HepG2 (cell line): ENCODE results near the gene WSCD2. TPM values are rescaled to one million over a fixed set of nuclear protein-coding genes. Genes with fewer than 3 reads are reported as not detected.

Experiments
- ATAC-seq: fragments of 200-7000 bp; cut with Tn5 transposase; 3 replicates; pipeline ENCODE4 v1.9.1; 2020; ENCODE audit warnings: mild to moderate bottlenecking, moderate library complexity
- BruUV-seq: library from RNA; stranded (reverse); fragments of 400-500 nt; replicated peaks from 2 replicates; lab custom pipeline; 2021; lab: Mats Ljungman, UMichigan
- CTCF ChIA-PET: fragments of 300-600 bp; formaldehyde crosslinking; extraction: SDS; loops from one replicate; lab custom pipeline; 2021; ENCODE audit warnings: low total read pairs, inconsistent platforms, low intra/inter-chr PET ratio; lab: Yijun Ruan, JAX
- POLR2A ChIA-PET: fragments of 350-600 bp; sonication (Branson Sonifier 250); formaldehyde crosslinking; loops from one replicate; lab custom pipeline; 2020; ENCODE audit warnings: antibody characterized with exemption, inconsistent platforms; lab: Yijun Ruan, JAX
- DNase-seq: peaks from one replicate; pipeline ENCODE4 v3.0.0-alpha.2; 2015; ENCODE audit warnings: low spot score
- FAIRE-seq: peaks from 3 replicates; lab custom pipeline; 2011; peaks lifted over from hg19 to GRCh38; lab: Jason Lieb, UNC
- H2AFZ ChIP-seq: one replicate; pipeline ENCODE4 v1.6.1; 2011; ENCODE audit warnings: low read length, inconsistent platforms
- H3K27ac ChIP-seq: fragments of 300-600 bp; 3 replicates; pipeline ENCODE4 v1.8.0; 2011; ENCODE audit warnings: mixed run types, mild to moderate bottlenecking, mixed read lengths, low read length, inconsistent platforms; ENCODE audit not compliant: insufficient read depth; ENCODE audit errors: extremely low read length
- H3K27me3 ChIP-seq, 2 experiments: fragments of 200-600 bp in 1 of 2; 2 replicates in 1 of 2; 3 replicates in 1 of 2; pipeline versions ENCODE4 v1.6.0 to v1.8.0; 2011; ENCODE audit warnings: low read length in 2 of 2, mild to moderate bottlenecking in 2 of 2, moderate library complexity in 2 of 2, inconsistent platforms in 1 of 2; ENCODE audit not compliant: insufficient read depth in 2 of 2, control insufficient read depth in 1 of 2
- H3K36me3 ChIP-seq, 2 experiments: fragments of 200-600 bp in 1 of 2; replicated peaks in 1 of 2; 2 replicates in 1 of 2; 3 replicates in 1 of 2; pipeline versions ENCODE4 v1.5.1 to v1.8.0; 2011; ENCODE audit warnings: low read length in 2 of 2, inconsistent platforms in 1 of 2; ENCODE audit not compliant: insufficient read depth in 2 of 2, control insufficient read depth in 1 of 2
- H3K4me1 ChIP-seq: 2 replicates; pipeline ENCODE4 v1.5.1; 2012; ENCODE audit warnings: low read length, inconsistent platforms; ENCODE audit not compliant: insufficient read depth
- H3K4me2 ChIP-seq: 2 replicates; pipeline ENCODE4 v1.6.0; 2011; ENCODE audit warnings: low read depth, low read length, inconsistent platforms
- H3K4me3 ChIP-seq, 3 experiments: fragments of 200-600 bp in 1 of 3; sonication (generic), shearing (Covaris generic) in 1 of 3; replicated peaks in 1 of 3; 2 replicates each; pipeline ENCODE4 v1.5.1; 2011 to 2016; ENCODE audit warnings: low read length in 3 of 3, inconsistent platforms in 2 of 3, low read depth in 2 of 3, mild to moderate bottlenecking in 2 of 3, control low read depth in 1 of 3, mixed read lengths in 1 of 3; ENCODE audit not compliant: insufficient read depth in 1 of 3
- H3K79me2 ChIP-seq: one replicate; pipeline ENCODE4 v1.6.1; 2011; ENCODE audit warnings: low read length, inconsistent platforms; ENCODE audit not compliant: insufficient read depth
- H3K9ac ChIP-seq: 2 replicates; pipeline ENCODE4 v1.6.0; 2011; ENCODE audit warnings: mild to moderate bottlenecking, low read depth, low read length, inconsistent platforms; ENCODE audit not compliant: insufficient read depth
- H3K9me3 ChIP-seq: 2 replicates; pipeline ENCODE4 v1.5.1; 2012; ENCODE audit warnings: mild to moderate bottlenecking, low read length
- H4K20me1 ChIP-seq: 2 replicates; pipeline ENCODE4 v1.6.0; 2011; ENCODE audit warnings: inconsistent platforms, mild to moderate bottlenecking, low read length, moderate library complexity; ENCODE audit not compliant: insufficient read depth
- HDAC1 ChIP-seq: sonication (generic); formaldehyde crosslinking; IDR thresholded peaks from 2 replicates; pipeline ENCODE4 v1.5.1; 2020; ENCODE audit warnings: mild to moderate bottlenecking, missing genetic modification reagents
- SIN3B ChIP-seq: fragments of 150-350 bp; IDR thresholded peaks from 2 replicates; pipeline ENCODE4 v1.6.1; 2014; ENCODE audit warnings: low read length
- SUZ12 ChIP-seq: fragments of 150-350 bp; IDR thresholded peaks from 2 replicates; pipeline ENCODE4 v1.6.1; 2014; ENCODE audit warnings: low read depth, low read length
- ZNF180 ChIP-seq: sonication (generic); formaldehyde crosslinking; IDR thresholded peaks from 2 replicates; pipeline ENCODE4 v1.4.0; 2020; ENCODE audit warnings: low read depth, missing genetic modification reagents, borderline replicate concordance
- ZNF550 ChIP-seq: sonication (generic); formaldehyde crosslinking; IDR thresholded peaks from 2 replicates; pipeline ENCODE4 v1.4.0; 2020; ENCODE audit warnings: mild to moderate bottlenecking, missing genetic modification reagents, borderline replicate concordance
- ZNF790 ChIP-seq: sonication (generic); formaldehyde crosslinking; IDR thresholded peaks from 2 replicates; pipeline ENCODE4 v1.8.0; 2022; ENCODE audit warnings: missing genetic modification reagents, mild to moderate bottlenecking, borderline replicate concordance
- WGBS: methylation state at CpG from one replicate; pipeline ENCODE4 v1.1.6; 2017; ENCODE audit warnings: low lambda C conversion rate; 5-methylcytosine and 5-hydroxymethylcytosine counted together
- in situ Hi-C: cut with HindIII; loops from 2 replicates; pipeline ENCODE4 v1.10.0; 2017; ENCODE audit warnings: low pct_unique_long_range_greater_than_20kb; ENCODE audit not compliant: extremely low pct_ligation_motif_present
- intact Hi-C: fragments of 100-400 bp; cut with micrococcal nuclease; formaldehyde crosslinking; loops from one replicate; pipeline ENCODE4 v1.10.0; 2022; ENCODE audit not compliant: unreplicated experiment
- polyA plus RNA-seq, 8 experiments: library from polyadenylated mRNA; depleted of rRNA in 3 of 8; stranded (reverse) in 7 of 8; unstranded in 1 of 8; fragments of >200 nt; fragmentation: Illumina TruSeq in 4 of 8; extraction: Trizol in 4 of 8; gene quantifications; 2 replicates each; pipeline versions ENCODE4 v1.2.1 to v1.2.3, GENCODE V29; 2011 to 2016; ENCODE audit warnings: low read depth in 4 of 8, missing spikeins in 1 of 8, mixed read lengths in 1 of 8; ENCODE audit not compliant: insufficient read depth in 1 of 8
- total RNA-seq, 5 experiments: library from RNA; depleted of rRNA; stranded (reverse); fragments of >200 nt; fragmentation: Illumina TruSeq; extraction: Trizol; gene quantifications; 2 replicates each; pipeline ENCODE4 v1.2.3, GENCODE V29; 2016; ENCODE audit warnings: low read depth in 1 of 5
- TF ChIP-seq, protein P1 (sequence below): conservative IDR thresholded peaks from 2 replicates; pipeline ENCODE4 v1.6.1; 2018; ENCODE audit warnings: missing genetic modification reagents
- TF ChIP-seq, protein P2 (sequence below): fragments of 450-650 bp; IDR thresholded peaks from 2 replicates; pipeline ENCODE4 v1.6.1; 2016
- TF ChIP-seq, protein P3 (sequence below): sonication (generic); formaldehyde crosslinking; IDR thresholded peaks from 2 replicates; pipeline ENCODE4 v1.8.0; 2022; ENCODE audit warnings: missing genetic modification reagents, low read depth, mild to moderate bottlenecking, borderline replicate concordance
- TF ChIP-seq, protein P4 (sequence below): sonication (generic); formaldehyde crosslinking; IDR thresholded peaks from 2 replicates; pipeline ENCODE4 v1.5.0; 2020; ENCODE audit warnings: missing genetic modification reagents, mild to moderate bottlenecking, borderline replicate concordance

WSCD2 gene
- total and polyA plus RNA-seq, 2 of the 13 experiments (the other 11 are each of a cell fraction or from before 2014, with no cell fraction given): not detected

- TF ChIP-seq ZNF550 (no peak), ZNF790 (no peak), SUZ12 (no peak), SIN3B (no peak), HDAC1 (CRISPR knock-in tag) (no peak), ZNF180 (CRISPR knock-in tag) (no peak)
- TF ChIP-seq, protein P1, sequence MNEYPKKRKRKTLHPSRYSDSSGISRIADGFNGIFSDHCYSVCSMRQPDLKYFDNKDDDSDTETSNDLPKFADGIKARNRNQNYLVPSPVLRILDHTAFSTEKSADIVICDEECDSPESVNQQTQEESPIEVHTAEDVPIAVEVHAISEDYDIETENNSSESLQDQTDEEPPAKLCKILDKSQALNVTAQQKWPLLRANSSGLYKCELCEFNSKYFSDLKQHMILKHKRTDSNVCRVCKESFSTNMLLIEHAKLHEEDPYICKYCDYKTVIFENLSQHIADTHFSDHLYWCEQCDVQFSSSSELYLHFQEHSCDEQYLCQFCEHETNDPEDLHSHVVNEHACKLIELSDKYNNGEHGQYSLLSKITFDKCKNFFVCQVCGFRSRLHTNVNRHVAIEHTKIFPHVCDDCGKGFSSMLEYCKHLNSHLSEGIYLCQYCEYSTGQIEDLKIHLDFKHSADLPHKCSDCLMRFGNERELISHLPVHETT: no peak
- TF ChIP-seq, all 625 proteins: peak for 0
Observed at GRCh38 chr12:108079721-108080120, 49.4 kb upstream of the WSCD2 start (continued).

- no peak for ATAC-seq
- no peak for DNase-seq
- no peak overlapping the region for H2AFZ ChIP-seq
- WGBS: 34% methylated on average over 7 of the region's 7 CpGs
- H3K4me2 ChIP-seq: no peak overlapping the region
- no peaks in the 10 kb centered on the region for H3K36me3 ChIP-seq
- H3K9me3 ChIP-seq: no peaks in the 10 kb centered on the region
- no peak overlapping the region for H3K27ac ChIP-seq
- H3K27me3 ChIP-seq: no peaks in the 10 kb centered on the region; a peak in 1 of 5 replicates
- H4K20me1 ChIP-seq: no peaks in the 10 kb centered on the region
- no TSS peak for BruUV-seq
- in situ Hi-C loops: no loop called here
- H3K4me3 ChIP-seq: no peak overlapping the region
- CTCF ChIA-PET: no interaction called here
- FAIRE-seq: no peak
- no peaks in the 10 kb centered on the region for H3K4me1 ChIP-seq
- intact Hi-C loops: no loop called here
- TF ChIP-seq, protein P2, sequence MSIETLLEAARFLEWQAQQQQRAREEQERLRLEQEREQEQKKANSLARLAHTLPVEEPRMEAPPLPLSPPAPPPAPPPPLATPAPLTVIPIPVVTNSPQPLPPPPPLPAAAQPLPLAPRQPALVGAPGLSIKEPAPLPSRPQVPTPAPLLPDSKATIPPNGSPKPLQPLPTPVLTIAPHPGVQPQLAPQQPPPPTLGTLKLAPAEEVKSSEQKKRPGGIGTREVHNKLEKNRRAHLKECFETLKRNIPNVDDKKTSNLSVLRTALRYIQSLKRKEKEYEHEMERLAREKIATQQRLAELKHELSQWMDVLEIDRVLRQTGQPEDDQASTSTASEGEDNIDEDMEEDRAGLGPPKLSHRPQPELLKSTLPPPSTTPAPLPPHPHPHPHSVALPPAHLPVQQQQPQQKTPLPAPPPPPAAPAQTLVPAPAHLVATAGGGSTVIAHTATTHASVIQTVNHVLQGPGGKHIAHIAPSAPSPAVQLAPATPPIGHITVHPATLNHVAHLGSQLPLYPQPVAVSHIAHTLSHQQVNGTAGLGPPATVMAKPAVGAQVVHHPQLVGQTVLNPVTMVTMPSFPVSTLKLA: peak; percentile 16; the same call in 1 of the 2 replicates
- TF ChIP-seq, protein P3, sequence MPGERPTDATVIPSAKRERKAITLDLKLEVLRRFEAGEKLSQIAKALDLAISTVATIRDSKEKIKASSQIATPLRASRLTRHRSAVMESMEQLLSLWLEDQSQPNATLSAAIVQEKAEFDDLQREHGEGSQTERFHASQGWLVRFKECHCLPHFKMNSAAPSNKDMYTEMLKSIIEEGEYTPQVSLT: no peak
- TF ChIP-seq, protein P4, sequence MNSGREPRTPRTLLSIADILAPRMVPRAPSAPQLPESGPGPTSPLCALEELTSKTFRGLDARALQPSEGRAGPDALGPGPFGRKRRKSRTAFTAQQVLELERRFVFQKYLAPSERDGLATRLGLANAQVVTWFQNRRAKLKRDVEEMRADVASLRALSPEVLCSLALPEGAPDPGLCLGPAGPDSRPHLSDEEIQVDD (CRISPR knock-in tag): no peak
- H3K79me2 ChIP-seq: no peaks in the 10 kb centered on the region
- no peak overlapping the region for H3K9ac ChIP-seq
- POLR2A ChIA-PET: no interaction called here
Observed at GRCh38 chr12:108080363-108080762, 48.7 kb upstream of the WSCD2 start.
